H9 (cell line): ENCODE results near the gene BCL2L15. TPM values are rescaled to one million over a fixed set of nuclear protein-coding genes. Genes with fewer than 3 reads are reported as not detected.

Experiments
- DNase-seq: peaks from one replicate; pipeline ENCODE4 v3.0.0-alpha.2; 2017
- H2AFZ ChIP-seq: one replicate; pipeline ENCODE4 v1.6.1; 2013; ENCODE audit warnings: mild to moderate bottlenecking, low read length, control low read depth, moderate library complexity
- H2AK5ac ChIP-seq: 2 replicates; pipeline ENCODE4 v1.6.1; 2013; ENCODE audit warnings: low read length, control low read depth, mixed read lengths; ENCODE audit not compliant: insufficient read length
- H2BK120ac ChIP-seq: one replicate; pipeline ENCODE4 v1.6.1; 2013; ENCODE audit warnings: low read depth, mild to moderate bottlenecking, low read length, control low read depth, inconsistent platforms; ENCODE audit not compliant: poor library complexity, severe bottlenecking
- H2BK12ac ChIP-seq: 2 replicates; pipeline ENCODE4 v1.6.1; 2013; ENCODE audit warnings: low read length, control low read depth, mixed read lengths, low read depth; ENCODE audit not compliant: insufficient read length
- H2BK15ac ChIP-seq: 2 replicates; pipeline ENCODE4 v1.6.1; 2013; ENCODE audit warnings: low read depth, low read length, control low read depth
- H2BK20ac ChIP-seq: one replicate; pipeline ENCODE4 v1.6.1; 2013; ENCODE audit warnings: low read depth, mild to moderate bottlenecking, low read length, control low read depth, inconsistent platforms; ENCODE audit not compliant: poor library complexity, severe bottlenecking
- H2BK5ac ChIP-seq: 2 replicates; pipeline ENCODE4 v1.6.1; 2013; ENCODE audit warnings: low read length, control low read depth, mixed read lengths; ENCODE audit not compliant: insufficient read length
- H3K14ac ChIP-seq: 2 replicates; pipeline ENCODE4 v1.6.1; 2013; ENCODE audit warnings: low read length, control low read depth; ENCODE audit not compliant: insufficient read depth
- H3K18ac ChIP-seq: 2 replicates; pipeline ENCODE4 v1.6.1; 2013; ENCODE audit warnings: low read depth, mild to moderate bottlenecking, mixed read lengths, low read length, control low read depth; ENCODE audit not compliant: insufficient read length
- H3K23ac ChIP-seq: 2 replicates; pipeline ENCODE4 v1.6.1; 2013; ENCODE audit warnings: low read length, control low read depth, mixed read lengths, low read depth; ENCODE audit not compliant: insufficient read length
- H3K23me2 ChIP-seq: 2 replicates; pipeline ENCODE4 v1.6.1; 2013; ENCODE audit warnings: low read depth, mild to moderate bottlenecking, mixed read lengths, low read length, control low read depth; ENCODE audit not compliant: insufficient read length, poor library complexity, severe bottlenecking
- H3K27ac ChIP-seq: 2 replicates; pipeline ENCODE4 v1.5.1; 2013; ENCODE audit warnings: low read length, control low read depth, mixed read lengths, low read depth; ENCODE audit not compliant: insufficient read length
- H3K27me3 ChIP-seq: 2 replicates; pipeline ENCODE4 v1.6.1; 2013; ENCODE audit warnings: low read length, control low read depth, inconsistent platforms; ENCODE audit not compliant: insufficient read depth
- H3K4ac ChIP-seq: 2 replicates; pipeline ENCODE4 v1.6.1; 2013; ENCODE audit warnings: low read depth, mild to moderate bottlenecking, control low read depth, inconsistent platforms, low read length, moderate library complexity
- H3K4me1 ChIP-seq: 2 replicates; pipeline ENCODE4 v1.6.1; 2013; ENCODE audit warnings: low read length, control low read depth, inconsistent platforms; ENCODE audit not compliant: insufficient read depth
- H3K4me2 ChIP-seq: 2 replicates; pipeline ENCODE4 v1.6.1; 2013; ENCODE audit warnings: low read length, control low read depth, mixed read lengths; ENCODE audit not compliant: insufficient read length, insufficient read depth
- H3K56ac ChIP-seq: 2 replicates; pipeline ENCODE4 v1.6.1; 2013; ENCODE audit warnings: low read depth, mild to moderate bottlenecking, mixed read lengths, low read length, control low read depth; ENCODE audit not compliant: insufficient read length
- H3K79me1 ChIP-seq: 2 replicates; pipeline ENCODE4 v1.6.1; 2013; ENCODE audit warnings: low read depth, mild to moderate bottlenecking, moderate library complexity, low read length, control low read depth, inconsistent platforms; ENCODE audit not compliant: insufficient read depth, poor library complexity, severe bottlenecking
- H3K79me2 ChIP-seq: 2 replicates; pipeline ENCODE4 v1.6.1; 2013; ENCODE audit warnings: low read length, control low read depth, inconsistent platforms; ENCODE audit not compliant: insufficient read depth
- H3K9ac ChIP-seq: 2 replicates; pipeline ENCODE4 v1.6.1; 2013; ENCODE audit warnings: low read length, control low read depth, mixed read lengths; ENCODE audit not compliant: insufficient read length; ENCODE audit errors: extremely low read depth
- H3K9me3 ChIP-seq: one replicate; pipeline ENCODE4 v1.6.1; 2013; ENCODE audit warnings: low read depth, low read length, inconsistent platforms; ENCODE audit not compliant: control insufficient read depth
- H3T11ph ChIP-seq: one replicate; pipeline ENCODE4 v1.6.1; 2013; ENCODE audit warnings: mild to moderate bottlenecking, low read length, control low read depth, inconsistent platforms
- H4K20me1 ChIP-seq: one replicate; pipeline ENCODE4 v1.6.1; 2013; ENCODE audit not compliant: control insufficient read depth, insufficient read length, insufficient read depth
- H4K5ac ChIP-seq: 2 replicates; pipeline ENCODE4 v1.6.1; 2013; ENCODE audit warnings: low read depth, mild to moderate bottlenecking, mixed read lengths, low read length, control low read depth; ENCODE audit not compliant: insufficient read length
- H4K8ac ChIP-seq: replicated peaks from 2 replicates; pipeline ENCODE4 v1.6.1; 2013; ENCODE audit warnings: low read length, control low read depth, mixed read lengths, low read depth; ENCODE audit not compliant: insufficient read length
- H4K91ac ChIP-seq: 2 replicates; pipeline ENCODE4 v1.6.1; 2013; ENCODE audit warnings: low read depth, mild to moderate bottlenecking, moderate library complexity, mixed read lengths, low read length, control low read depth; ENCODE audit not compliant: insufficient read length
- H3K27ac Mint-ChIP-seq, 3 experiments: 2 replicates in 2 of 3; 3 replicates in 1 of 3; pipeline ENCODE4 v1.8.0; 2020 to 2021; ENCODE audit warnings: mixed read lengths in 3 of 3, mild to moderate bottlenecking in 1 of 3, moderate library complexity in 1 of 3
- H3K27me3 Mint-ChIP-seq: 2 replicates; pipeline ENCODE4 v1.8.0; 2021; ENCODE audit warnings: low read depth, mild to moderate bottlenecking, moderate library complexity, mixed read lengths
- H3K36me3 Mint-ChIP-seq, 3 experiments: 2 replicates in 2 of 3; 3 replicates in 1 of 3; pipeline ENCODE4 v1.8.0; 2020 to 2021; ENCODE audit warnings: low read depth in 3 of 3, mixed read lengths in 3 of 3; ENCODE audit not compliant: insufficient read depth in 1 of 3
- H3K4me1 Mint-ChIP-seq, 2 experiments: 2 replicates each; pipeline ENCODE4 v1.8.0; 2020; ENCODE audit warnings: mixed read lengths in 2 of 2
- H3K4me3 Mint-ChIP-seq, 2 experiments: 2 replicates in 1 of 2; 3 replicates in 1 of 2; pipeline ENCODE4 v1.8.0; 2020 to 2021; ENCODE audit warnings: mild to moderate bottlenecking in 2 of 2, mixed read lengths in 2 of 2, moderate library complexity in 1 of 2
- H3K9me3 Mint-ChIP-seq, 2 experiments: 2 replicates in 1 of 2; 3 replicates in 1 of 2; pipeline ENCODE4 v1.8.0; 2020; ENCODE audit warnings: mild to moderate bottlenecking in 2 of 2, mixed read lengths in 2 of 2, moderate library complexity in 1 of 2
- total RNA-seq: library from RNA; stranded (reverse); gene quantifications from 2 replicates; pipeline ENCODE4 v1.2.1, GENCODE V29; 2021
- TF ChIP-seq, protein P1 (sequence below): fragments of 200-600 bp; sonication (generic); conservative IDR thresholded peaks from 3 replicates; pipeline ENCODE4 v1.8.0; 2021; ENCODE audit warnings: antibody characterized with exemption, mild to moderate bottlenecking

Gene BCL2L15
- total RNA-seq, 1 experiment from 2014 or later = 0.22 TPM

DNA sequence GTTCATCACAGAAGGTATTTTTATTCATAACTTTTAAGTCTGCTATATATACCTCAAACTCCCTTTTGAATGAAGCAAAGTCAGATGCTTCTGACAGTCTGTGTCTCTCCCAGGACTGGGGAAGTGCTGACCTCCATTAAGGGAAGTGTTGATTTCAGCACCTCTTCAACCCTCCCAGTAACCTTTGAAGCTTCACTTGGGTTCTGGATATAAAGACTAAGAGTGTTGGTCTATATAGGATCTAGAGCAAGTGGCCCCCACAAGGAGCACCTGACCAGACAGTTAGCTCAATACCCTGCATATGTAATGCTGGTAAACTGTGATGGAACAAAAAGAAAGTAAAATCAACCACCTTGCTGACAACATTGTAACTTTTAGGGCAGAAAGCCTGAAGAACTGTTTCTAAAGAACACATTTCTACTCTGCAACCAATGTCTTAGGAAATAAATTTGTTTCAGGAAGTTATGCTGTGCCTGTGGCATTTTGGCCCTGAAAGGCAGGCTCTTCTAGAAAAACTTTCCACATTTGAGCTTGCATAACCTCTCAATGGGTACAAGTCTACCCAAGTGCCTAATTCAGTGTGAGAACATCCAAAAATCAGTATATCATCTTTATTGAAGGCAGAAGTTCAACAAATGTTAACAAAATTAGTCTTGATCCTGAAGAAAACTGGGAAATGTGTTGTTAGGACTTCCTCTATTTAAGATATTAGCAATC lies 15.0 kb downstream of the BCL2L15 start:
- H3K27me3 Mint-ChIP-seq = no peaks in the 10 kb centered on the region
- TF ChIP-seq, protein P1, sequence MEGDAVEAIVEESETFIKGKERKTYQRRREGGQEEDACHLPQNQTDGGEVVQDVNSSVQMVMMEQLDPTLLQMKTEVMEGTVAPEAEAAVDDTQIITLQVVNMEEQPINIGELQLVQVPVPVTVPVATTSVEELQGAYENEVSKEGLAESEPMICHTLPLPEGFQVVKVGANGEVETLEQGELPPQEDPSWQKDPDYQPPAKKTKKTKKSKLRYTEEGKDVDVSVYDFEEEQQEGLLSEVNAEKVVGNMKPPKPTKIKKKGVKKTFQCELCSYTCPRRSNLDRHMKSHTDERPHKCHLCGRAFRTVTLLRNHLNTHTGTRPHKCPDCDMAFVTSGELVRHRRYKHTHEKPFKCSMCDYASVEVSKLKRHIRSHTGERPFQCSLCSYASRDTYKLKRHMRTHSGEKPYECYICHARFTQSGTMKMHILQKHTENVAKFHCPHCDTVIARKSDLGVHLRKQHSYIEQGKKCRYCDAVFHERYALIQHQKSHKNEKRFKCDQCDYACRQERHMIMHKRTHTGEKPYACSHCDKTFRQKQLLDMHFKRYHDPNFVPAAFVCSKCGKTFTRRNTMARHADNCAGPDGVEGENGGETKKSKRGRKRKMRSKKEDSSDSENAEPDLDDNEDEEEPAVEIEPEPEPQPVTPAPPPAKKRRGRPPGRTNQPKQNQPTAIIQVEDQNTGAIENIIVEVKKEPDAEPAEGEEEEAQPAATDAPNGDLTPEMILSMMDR = no peak
- H3K4me1 Mint-ChIP-seq = no peaks in the 10 kb centered on the region
- no peak overlapping the region for H2BK20ac ChIP-seq
- H3K27ac Mint-ChIP-seq = no peak overlapping the region
- H3K4me2 ChIP-seq = no peak overlapping the region
- H3K79me1 ChIP-seq = no peaks in the 10 kb centered on the region
- H3K23me2 ChIP-seq = no peaks in the 10 kb centered on the region
- no peaks in the 10 kb centered on the region for H3K9me3 Mint-ChIP-seq
- no peaks in the 10 kb centered on the region for H3K36me3 Mint-ChIP-seq
- no peak overlapping the region for H4K8ac ChIP-seq
- no peak overlapping the region for H2BK12ac ChIP-seq
- no peak overlapping the region for H2BK5ac ChIP-seq
- H3K4ac ChIP-seq = no peak overlapping the region
- no peaks in the 10 kb centered on the region for H3K4me1 ChIP-seq
- no peaks in the 10 kb centered on the region for H4K20me1 ChIP-seq
- H3T11ph ChIP-seq = no peak overlapping the region
- H4K91ac ChIP-seq = no peak overlapping the region
- no peak overlapping the region for H4K5ac ChIP-seq
- no peak overlapping the region for H2AFZ ChIP-seq
- no peak overlapping the region for H3K4me3 Mint-ChIP-seq
- no peak for DNase-seq
- H2BK120ac ChIP-seq = no peak overlapping the region
- no peak overlapping the region for H3K23ac ChIP-seq
- H3K9ac ChIP-seq = no peak overlapping the region
- H3K56ac ChIP-seq = no peak overlapping the region
- H3K27me3 ChIP-seq = no peaks in the 10 kb centered on the region
- H3K79me2 ChIP-seq = no peaks in the 10 kb centered on the region
- no peak overlapping the region for H3K27ac ChIP-seq
- no peak overlapping the region for H3K14ac ChIP-seq
- no peaks in the 10 kb centered on the region for H3K9me3 ChIP-seq
- H2AK5ac ChIP-seq = no peak overlapping the region
- H2BK15ac ChIP-seq = no peak overlapping the region
- no peak overlapping the region for H3K18ac ChIP-seq
